Activated CD4-positive, alpha-beta T cell treated with anti-CD3 and anti-CD28 coated beads, Interleukin-2, amount 10 ng/mL, durations not matched to agents 7 days and 5 days (primary cell): Measurements from ENCODE around the gene FTSJ1. TPM values are rescaled to one million over a fixed set of nuclear protein-coding genes. Genes with fewer than 3 reads are reported as not detected.

Experiments used
- total RNA-seq, 2 experiments: library from RNA; stranded (reverse); gene quantifications; one replicate each; pipeline ENCODE4 v1.2.3, GENCODE V29; 2021

FTSJ1 gene
- total RNA-seq, 2 experiments from 2014 or later: 59.5 to 60.2 TPM

Other genes with a start within 250 kb of the FTSJ1 start
- gene SSX1, start 220.8 kb upstream of the FTSJ1 start, total RNA-seq: not detected
- not detected for gene SSX3, start 119.5 kb upstream of the FTSJ1 start, total RNA-seq
- not detected for gene SSX4, start 92.7 kb upstream of the FTSJ1 start, total RNA-seq
- gene SSX4B, start 64.2 kb upstream of the FTSJ1 start, total RNA-seq: not detected
- 10 to 100 TPM; 78.3 to 78.9 TPM for gene SLC38A5, start 5.9 kb upstream of the FTSJ1 start, total RNA-seq
- 10 to 100 TPM; 12.5 to 13.3 TPM for gene PORCN, start 32.8 kb downstream of the FTSJ1 start, total RNA-seq
- 100 to 1,000 TPM; 246 to 251 TPM for gene EBP, start 45.6 kb downstream of the FTSJ1 start, total RNA-seq
- gene TBC1D25, start 63.5 kb downstream of the FTSJ1 start, total RNA-seq: 10 to 100 TPM; 19.5 to 20.4 TPM
- gene RBM3, start 98.3 kb downstream of the FTSJ1 start, total RNA-seq: 100 to 1,000 TPM; 270 to 289 TPM
- 10 to 100 TPM; 37.8 to 44.5 TPM for gene WDR13, start 121.3 kb downstream of the FTSJ1 start, total RNA-seq
- 100 to 1,000 TPM; 165 to 177 TPM for gene WAS, start 207.6 kb downstream of the FTSJ1 start, total RNA-seq
- gene SUV39H1, start 220.5 kb downstream of the FTSJ1 start, total RNA-seq: 10 to 100 TPM; 33.4 to 33.6 TPM